ENCODE results near the gene RNF5.
"Not testable (repeated sequence)": the region's sequence is repeated elsewhere in the genome, so short reads cannot be mapped to it uniquely, and the experiment has no call there.

RNF5 gene

DNA sequence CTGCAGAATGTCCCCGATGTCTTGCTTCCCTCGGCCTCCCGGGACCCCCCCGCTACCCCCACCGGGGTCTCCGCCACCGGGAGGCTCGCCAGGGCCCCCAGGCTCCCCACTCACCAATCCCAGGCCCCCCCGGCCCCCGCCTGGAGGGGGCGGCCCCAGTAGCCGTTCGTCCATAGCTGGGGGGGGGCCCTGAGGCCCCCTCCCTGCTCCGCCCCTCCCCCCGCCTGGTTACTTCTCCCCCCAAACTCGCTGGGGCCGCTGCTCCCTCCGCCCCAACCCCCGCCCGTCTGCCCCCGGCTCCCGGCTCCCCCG lies 11.5 kb downstream of the RNF5 start:
- DNase-seq (ENCODE audit: low read depth) = no peak

DNA sequence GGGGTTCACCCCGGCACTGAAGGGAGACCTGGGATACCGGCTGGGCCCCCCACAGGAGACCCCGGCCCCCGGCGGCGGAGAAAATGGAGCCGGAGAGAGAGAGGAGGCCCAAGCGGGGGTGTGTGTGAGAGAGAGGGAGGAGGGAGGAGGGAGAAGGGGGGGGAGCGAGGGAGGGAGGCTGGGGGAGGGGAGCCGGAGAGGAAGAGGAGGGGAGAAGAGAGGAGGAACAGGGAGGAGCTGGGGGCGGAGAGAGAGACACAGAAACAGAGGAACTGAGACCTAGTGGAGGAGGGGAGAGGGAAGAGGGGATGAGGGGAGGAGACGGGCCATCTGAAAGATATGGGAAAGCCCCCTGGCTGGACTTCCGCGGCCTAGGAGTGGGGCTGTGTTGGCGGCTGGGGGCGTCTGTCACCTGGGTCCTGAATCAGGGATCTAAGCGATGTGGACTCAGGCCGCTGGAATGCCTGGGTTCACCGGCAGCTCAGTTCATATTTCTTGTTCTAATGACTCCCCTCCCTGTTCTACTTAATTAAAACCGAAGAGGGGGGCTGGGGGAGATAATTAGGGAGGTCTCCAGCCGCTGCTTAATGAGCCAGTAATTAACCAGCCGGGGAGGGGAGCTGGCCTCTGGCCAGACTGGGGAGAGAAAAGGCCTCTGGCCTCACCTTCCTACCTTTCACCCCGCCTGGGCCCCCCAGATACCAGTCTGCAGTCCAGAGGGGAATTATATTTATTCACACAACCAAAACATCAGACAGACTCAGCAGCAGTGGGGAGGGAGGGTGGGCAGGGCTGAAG lies 12.0 kb downstream of the RNF5 start, which contains the start of gene PBX2:
PBX2 (minus strand) TSS at position 149 of the 798 bp plus-strand sequence. CDS start 287 bp downstream, outside the sequence.
- peak; percentile 90 for DNase-seq (ENCODE audit: low read depth)

DNA sequence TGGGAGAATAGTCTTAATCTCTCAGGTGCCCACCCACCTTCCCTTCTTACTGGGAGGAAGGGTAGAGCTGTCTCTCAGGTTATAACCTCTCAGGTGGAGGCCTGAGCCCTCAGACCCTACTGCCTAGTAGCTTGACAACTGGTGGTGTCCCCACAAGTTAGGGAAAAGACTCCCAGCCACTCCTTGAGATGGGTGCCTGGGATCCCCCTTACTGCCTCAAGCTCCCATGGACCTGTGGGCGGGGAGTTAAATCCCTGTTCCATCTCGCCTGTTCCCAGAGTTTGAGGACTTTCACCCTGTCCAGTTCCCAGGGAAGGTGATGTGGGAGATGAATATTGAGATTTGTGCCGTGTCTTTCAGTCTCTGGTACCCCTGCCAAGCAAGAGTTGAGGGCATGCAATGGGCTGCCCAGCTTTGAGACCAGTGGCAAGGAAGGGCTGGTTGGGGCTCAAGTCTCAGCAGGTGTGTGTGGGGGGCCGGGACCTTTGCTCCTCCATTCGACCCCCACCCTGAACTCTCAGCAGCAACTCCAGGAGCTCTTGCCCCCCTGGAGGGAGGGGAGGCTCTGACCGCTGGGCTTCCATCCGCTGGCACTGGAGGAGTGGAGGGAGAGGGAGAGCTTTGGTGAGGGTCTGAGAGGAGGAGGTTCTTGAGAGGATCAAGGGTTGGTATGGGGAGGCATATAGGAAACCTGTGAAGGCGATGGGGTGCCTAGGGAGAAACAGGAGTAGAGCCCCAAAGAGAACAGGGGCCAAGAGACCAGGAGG lies 12.9 kb downstream of the RNF5 start:
- DNase-seq (ENCODE audit: low read depth) = no peak

DNA sequence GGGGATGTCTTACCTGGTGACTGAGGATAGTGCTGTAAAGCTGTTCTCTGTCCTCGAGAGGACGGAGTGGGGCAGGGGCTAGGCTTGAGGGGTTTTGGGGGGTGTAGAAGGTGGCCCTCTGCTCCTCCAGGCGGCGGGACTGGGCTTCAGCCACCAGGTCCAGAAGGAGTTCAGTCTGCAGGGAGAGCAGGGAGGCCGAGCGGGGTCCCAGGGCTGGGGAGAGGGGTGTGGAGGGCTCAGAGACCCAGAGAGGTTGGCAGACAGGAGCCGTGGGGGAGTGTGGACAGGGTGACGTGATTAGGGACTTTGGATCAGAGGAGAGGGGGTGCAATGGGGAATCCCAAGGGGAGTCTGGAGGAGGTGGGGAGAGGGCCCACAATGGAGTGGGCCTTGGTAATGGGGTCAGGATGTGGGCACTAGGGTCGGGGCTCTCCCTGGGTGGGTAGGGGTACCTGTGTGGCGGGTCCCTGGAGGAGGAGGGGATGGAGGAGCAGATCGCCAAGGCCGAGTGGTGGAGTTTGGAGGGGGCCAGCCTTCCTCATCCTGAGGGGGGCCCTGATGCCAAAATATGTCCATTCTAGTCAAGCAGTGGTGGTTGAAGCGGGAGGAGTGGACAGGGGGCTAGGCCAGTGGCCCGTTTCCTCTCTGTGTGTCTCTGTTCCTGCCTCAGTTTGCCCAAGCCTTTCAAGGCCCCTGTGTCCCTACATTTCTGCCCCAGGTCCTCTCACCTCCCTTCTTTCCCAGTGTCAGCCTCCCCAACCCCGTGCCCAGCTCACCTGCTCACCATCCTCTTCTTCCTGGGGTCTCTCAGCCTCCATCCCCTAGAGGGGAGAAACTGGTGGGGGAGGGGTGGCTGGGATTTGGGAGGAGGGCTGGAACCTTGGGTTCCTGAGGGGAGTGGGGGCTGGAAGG lies 13.7 kb downstream of the RNF5 start:
- no peak for DNase-seq (ENCODE audit: low read depth)

DNA sequence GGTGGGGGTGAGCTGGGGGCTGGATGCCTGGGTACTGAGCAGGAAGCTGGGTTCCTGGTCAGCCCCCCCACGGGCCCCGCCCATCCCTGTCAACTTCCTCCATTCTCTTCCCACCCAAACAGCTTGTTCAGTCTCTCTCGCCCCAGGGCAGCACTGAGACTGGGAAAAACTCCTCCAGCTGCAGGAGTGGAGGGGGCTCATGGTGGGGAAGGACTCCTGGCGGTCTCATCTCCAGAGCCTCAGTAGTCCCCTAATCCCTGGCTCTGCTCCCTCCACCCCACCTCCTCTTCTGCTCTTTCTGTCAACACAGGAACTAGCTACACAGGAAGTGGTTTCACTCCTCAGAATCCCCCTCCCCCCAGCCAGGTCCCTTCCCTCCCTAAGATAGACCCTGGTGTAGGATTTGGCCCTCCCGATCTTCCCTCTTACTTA lies 14.4 kb downstream of the RNF5 start, which contains the start of gene GPSM3:
GPSM3 (minus strand) TSS at position 36 of the 432 bp plus-strand sequence. CDS start 130 bp downstream, outside the sequence.
- no peak for DNase-seq (ENCODE audit: low read depth)

GRCh38 chr6:32193096-32193495 lies 14.9 kb downstream of the RNF5 start:
- not testable (repeated sequence) for DNase-seq (ENCODE audit: low read depth)

- DNase-seq (ENCODE audit: low read depth) = no peak
These were observed 16.2 kb downstream of the RNF5 start for GRCh38 chr6:32194388-32194787.

DNA sequence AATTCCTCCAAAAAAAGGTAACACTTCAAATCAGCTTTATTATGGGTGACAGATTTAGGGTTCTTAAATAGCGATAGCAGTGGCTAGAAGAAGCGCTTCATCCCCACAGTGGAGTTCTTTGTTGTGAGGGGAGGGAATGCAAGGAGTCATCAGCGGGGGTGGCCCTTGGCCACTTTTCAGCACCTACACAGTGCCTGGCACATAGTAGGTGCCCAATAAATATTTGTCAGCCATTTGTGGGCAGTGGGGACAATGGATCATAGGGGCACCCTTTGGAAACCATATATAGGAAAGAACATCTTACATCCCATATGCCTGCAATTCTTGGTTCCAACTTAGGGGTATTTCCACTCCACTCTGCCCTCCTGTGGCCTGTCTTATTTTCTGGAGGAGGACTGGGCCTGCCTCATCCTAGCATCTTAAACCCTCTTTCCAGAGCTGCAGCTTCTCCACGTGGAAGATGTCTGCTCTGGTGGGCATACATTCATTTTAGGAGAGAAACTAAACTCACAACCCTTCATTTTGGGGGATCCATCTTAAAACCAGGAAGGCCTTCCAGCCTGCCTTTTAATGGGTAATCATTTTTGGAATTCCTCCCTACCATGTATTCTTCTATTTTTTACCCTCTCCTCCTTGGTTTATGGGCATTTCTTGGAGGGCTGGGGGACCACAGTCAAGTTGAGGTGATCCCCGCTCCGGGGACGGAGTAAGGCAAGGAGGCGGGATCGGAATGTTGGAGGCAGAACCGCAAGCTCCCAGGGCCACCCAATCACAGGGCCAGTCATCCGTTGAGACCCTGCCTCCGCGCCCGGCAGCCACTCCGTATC lies 16.8 kb downstream of the RNF5 start:
- DNase-seq (ENCODE audit: low read depth) = peak; percentile 55

DNA sequence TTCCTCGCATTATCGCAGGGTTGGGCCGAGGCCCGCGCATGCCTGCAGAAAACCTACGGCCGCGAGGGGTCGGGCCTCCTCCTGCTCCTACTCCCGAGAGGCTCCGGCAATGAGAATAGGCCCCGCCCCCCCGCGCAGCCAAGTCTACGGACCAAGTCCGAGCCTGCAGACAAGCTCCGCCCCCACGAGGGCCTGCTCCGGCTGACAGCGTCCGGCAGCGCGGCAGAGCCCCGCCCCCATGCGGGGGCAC lies 17.4 kb downstream of the RNF5 start:
- peak; percentile 100 for DNase-seq (ENCODE audit: low read depth)

DNA sequence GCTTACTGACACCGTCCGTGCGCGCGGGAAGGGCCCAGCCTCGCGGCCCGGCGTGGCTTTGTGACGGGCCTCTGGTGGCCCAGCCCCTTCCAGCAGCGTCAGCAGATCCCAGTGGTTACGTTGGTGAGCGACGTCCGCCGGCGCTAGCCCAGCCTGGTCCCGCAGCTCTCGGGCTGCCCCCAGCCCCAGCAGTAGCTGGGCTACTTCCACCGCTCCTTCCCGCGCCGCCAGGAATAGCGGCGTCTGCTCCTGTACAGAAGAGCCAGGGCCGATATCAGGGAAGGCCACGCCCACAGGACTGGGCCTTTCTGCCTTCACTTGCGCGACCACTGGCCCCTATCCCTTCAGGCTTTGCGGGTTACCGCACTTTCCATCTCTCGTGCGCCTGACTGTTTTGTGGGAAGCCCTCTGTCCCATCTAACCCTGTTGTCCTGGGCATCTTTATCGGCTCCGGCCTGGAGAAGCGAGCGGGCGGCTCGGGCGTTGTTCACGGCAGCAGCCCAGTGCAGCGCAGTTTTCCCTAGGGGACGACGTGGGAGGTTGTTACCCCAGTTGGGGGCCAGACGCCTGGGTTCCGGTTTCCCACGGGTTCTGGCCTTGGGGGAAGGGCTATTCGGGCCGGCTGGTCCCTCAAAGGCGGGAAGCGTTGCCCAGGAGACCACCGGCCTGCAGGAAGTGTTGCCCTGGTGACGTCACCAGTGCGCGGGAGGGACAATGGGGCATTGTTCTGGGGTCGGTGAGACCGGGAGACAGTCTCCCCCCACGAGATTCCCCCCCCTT lies 17.9 kb downstream of the RNF5 start:
- peak; percentile 70 for DNase-seq (ENCODE audit: low read depth)

- DNase-seq (ENCODE audit: low read depth) = no peak
These were observed 18.7 kb downstream of the RNF5 start for GRCh38 chr6:32196682-32197616.

- DNase-seq (ENCODE audit: low read depth) = no peak
These were observed 20.1 kb downstream of the RNF5 start for GRCh38 chr6:32198345-32198696.

DNA sequence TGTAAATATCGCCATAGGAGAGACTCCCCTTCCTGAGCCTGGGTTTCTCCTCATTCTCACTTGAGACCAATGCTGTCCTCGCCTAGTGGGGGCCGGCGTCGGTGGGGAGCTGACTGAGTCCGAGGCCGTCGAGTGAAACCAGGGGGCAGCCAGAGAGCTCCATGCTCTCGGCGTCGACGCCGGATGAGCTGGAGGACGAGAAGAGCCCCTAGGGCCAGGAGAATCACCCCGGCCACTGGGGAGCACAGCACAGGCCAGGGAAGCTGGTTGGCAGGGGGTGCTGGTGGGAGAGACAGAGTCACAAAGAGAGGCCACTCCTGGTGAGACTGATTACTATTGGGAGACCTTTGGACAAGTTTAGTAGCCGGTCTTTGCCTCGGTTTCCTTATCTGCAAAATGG lies 20.7 kb downstream of the RNF5 start:
- no peak for DNase-seq (ENCODE audit: low read depth)

DNA sequence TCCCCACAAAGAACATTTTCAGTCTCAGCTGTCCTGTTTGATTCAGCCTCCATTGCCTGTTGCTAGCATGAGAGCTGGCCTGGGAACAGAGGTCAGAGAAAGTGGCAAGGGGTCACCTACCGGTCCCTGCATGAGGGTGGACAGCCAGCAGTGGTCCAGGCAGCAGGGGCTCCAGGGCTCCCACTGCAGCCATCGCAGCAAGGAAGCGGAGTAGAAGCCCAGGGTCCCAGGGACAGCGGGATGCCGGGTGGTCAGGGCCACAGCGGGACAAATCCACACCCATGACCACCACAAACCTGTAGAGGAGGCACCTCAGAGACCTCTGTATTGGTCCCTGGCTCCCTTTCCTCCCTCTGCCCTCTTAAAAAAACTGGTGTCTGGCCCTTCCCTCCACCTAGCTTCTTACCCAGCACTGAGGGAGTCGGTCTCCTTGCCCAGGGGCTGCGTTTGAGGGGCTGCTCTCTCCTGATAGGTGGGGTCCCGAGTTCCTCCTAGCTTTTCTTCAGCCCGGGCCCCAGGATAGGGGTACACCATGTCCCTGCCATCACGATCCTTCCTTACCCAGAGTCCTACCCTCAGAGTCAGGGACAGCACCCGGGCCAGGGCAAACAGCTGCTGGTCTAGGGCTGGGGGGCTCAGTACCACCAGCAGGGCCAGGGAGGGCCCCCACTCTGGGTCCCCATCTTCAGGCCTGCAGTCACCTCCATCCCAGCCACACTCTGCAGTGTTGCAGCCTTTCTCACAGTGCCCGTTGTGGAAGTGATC lies 22.7 kb downstream of the RNF5 start:
- DNase-seq (ENCODE audit: low read depth) = no peak

DNA sequence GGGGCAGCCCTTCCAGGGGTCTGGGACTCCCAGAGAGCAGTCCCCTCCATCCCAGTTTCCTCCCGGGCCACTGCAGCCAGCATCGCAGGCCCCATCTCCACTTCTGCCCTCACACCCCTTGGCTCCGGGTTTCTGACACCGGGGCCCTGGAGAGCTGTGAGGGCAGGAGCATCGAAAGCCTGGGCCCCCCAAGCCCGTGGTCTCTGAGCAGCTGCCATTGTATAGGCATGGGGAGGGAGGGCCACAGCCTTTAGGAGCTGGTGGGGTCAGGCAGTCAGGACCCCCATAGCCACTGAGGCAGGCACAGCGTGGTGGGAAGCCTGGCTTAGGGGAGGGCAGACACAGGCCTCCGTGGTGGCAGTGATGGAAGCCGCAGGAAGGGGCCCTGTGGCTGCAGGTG lies 24.0 kb downstream of the RNF5 start:
- no peak for DNase-seq (ENCODE audit: low read depth)

GRCh38 chr6:32203426-32204267 lies 25.4 kb downstream of the RNF5 start:
- no peak for DNase-seq (ENCODE audit: low read depth)

GRCh38 chr6:32204268-32204715 lies 26.1 kb downstream of the RNF5 start:
- no peak for DNase-seq (ENCODE audit: low read depth)

DNA sequence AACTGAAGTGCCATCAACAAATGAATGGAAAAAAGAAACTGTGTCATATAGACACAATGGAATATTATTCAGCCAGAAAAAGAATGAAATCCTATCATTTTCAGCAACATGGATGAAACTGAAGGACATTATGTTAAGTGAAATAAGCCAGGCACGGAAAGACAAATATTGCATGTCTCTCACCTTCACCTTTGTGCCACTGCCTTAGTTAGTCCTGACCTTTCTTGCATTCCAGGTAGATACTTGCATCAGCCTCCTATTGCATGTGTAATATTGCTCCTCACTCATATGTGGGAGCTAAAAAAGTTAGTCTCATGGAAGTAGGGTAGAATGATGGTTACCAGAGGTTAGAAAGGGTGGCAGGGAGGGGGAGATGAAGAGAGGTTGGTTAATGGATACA lies 30.8 kb downstream of the RNF5 start:
- DNase-seq (ENCODE audit: low read depth) = no peak
